WTC11 (cell line): ENCODE results near the gene PDCD1.
"Not testable (repeated sequence)": the region's sequence is repeated elsewhere in the genome, so short reads cannot be mapped to it uniquely, and the experiment has no call there.

ENCODE experiments used
- ATF1 ChIP-seq: sonication (generic); formaldehyde crosslinking; IDR thresholded peaks from 2 replicates; pipeline ENCODE4 v1.8.1; 2023; ENCODE audit warnings: mild to moderate bottlenecking, moderate library complexity, missing genetic modification reagents
- ZNF396 ChIP-seq: fragments of 250-450 bp; sonication (Bioruptor Pico); IDR thresholded peaks from 2 replicates; pipeline ENCODE4 v1.8.0; 2021; ENCODE audit warnings: mild to moderate bottlenecking, moderate library complexity, borderline replicate concordance
- TF ChIP-seq, protein P1 (sequence below): fragments of 200-600 bp; IDR thresholded peaks from 2 replicates; pipeline ENCODE4 v1.8.0; 2022; ENCODE audit warnings: antibody characterized with exemption

DNA sequence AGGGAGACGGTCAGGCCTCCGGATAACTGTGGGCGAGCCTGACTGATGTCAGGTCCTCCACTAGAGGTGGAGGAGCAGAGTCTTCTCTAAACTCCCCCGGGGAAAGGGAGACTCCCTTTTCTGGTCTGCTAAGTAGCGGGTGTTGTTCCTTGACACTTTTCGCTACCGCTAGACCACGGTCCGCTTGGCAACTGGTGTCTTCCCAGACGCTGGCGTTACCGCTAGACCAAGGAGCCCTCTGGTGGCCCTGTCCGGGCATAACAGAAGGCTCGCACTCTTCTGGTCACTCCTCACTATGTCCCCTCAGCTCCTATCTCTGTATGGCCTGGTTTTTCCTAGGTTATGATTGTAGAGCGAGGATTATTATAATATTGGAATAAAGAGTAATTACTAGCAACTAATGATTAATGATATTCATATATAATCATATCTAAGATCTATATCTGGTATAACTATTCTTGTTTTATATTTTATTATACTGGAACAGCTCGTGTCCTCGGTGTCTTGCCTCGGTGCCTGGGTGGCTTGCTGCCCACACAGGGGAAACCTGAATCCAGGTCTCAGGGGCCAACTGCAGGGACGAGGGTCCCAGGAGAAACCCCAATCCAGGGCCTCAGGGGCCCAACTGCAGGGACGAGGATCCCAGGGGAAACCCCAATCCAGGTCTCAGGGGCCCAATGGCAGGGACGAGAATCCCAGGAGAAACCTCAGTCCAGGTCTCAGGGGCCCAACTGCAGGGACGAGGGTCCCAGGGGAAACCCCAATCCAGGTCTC is 17.2 kb upstream of the PDCD1 start:
- TF ChIP-seq, protein P1, sequence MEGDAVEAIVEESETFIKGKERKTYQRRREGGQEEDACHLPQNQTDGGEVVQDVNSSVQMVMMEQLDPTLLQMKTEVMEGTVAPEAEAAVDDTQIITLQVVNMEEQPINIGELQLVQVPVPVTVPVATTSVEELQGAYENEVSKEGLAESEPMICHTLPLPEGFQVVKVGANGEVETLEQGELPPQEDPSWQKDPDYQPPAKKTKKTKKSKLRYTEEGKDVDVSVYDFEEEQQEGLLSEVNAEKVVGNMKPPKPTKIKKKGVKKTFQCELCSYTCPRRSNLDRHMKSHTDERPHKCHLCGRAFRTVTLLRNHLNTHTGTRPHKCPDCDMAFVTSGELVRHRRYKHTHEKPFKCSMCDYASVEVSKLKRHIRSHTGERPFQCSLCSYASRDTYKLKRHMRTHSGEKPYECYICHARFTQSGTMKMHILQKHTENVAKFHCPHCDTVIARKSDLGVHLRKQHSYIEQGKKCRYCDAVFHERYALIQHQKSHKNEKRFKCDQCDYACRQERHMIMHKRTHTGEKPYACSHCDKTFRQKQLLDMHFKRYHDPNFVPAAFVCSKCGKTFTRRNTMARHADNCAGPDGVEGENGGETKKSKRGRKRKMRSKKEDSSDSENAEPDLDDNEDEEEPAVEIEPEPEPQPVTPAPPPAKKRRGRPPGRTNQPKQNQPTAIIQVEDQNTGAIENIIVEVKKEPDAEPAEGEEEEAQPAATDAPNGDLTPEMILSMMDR, result not testable (repeated sequence)
- not testable (repeated sequence) for TF ChIP-seq ZNF396, ATF1 (CRISPR knock-in tag)
